Right atrium auricular region (tissue), 2 donors: Measurements from ENCODE around the gene RNF10. TPM values are rescaled to one million over a fixed set of nuclear protein-coding genes. Genes with fewer than 3 reads are reported as not detected.
"Not testable (repeated sequence)": the region's sequence is repeated elsewhere in the genome, so short reads cannot be mapped to it uniquely, and the experiment has no call there.

Experiments
- DNase-seq: peaks from one replicate; pipeline ENCODE4 v3.0.0-alpha.2; 2019; ENCODE audit warnings: low spot score
- H3K27ac ChIP-seq, 2 donors: fragments of 200-600 bp; sonication (generic); 1 replicate in 1 of 2; 2 replicates in 1 of 2; pipeline ENCODE4 v1.5.1; 2016 to 2019
- H3K27me3 ChIP-seq, 2 donors: fragments of 200-600 bp; sonication (generic); one replicate each; pipeline versions ENCODE4 v1.5.1 to v1.6.0; 2017 to 2019
- H3K36me3 ChIP-seq: fragments of 200-600 bp; sonication (generic); one replicate; pipeline ENCODE4 v1.5.1; 2016
- H3K4me1 ChIP-seq, 2 donors: fragments of 200-600 bp; sonication (generic); one replicate each; pipeline versions ENCODE4 v1.5.1 to v1.6.0; 2017 to 2019
- H3K4me3 ChIP-seq, 2 donors: fragments of 200-600 bp; sonication (generic); 1 replicate in 1 of 2; 2 replicates in 1 of 2; pipeline ENCODE4 v1.5.1; 2017 to 2019; ENCODE audit warnings: mild to moderate bottlenecking in 1 of 2, moderate library complexity in 1 of 2
- H3K9me3 ChIP-seq, 2 donors: fragments of 200-600 bp; sonication (generic); one replicate each; pipeline ENCODE4 v1.5.1; 2019
- total RNA-seq, 2 donors: library from RNA; depleted of rRNA; stranded (reverse); fragments of >200 nt; gene quantifications; one replicate each; pipeline ENCODE4 v1.1.0, GENCODE V29; 2016
- TF ChIP-seq, protein P1 (sequence below), 2 donors: fragments of 200-600 bp; sonication (generic); IDR thresholded peaks; one replicate each; pipeline ENCODE4 v1.5.1; 2019; ENCODE audit warnings: antibody characterized with exemption in 2 of 2

RNF10 gene
- total RNA-seq, result 100 to 1,000 TPM; 166 to 168 TPM

GRCh38 chr12:120534203-120534702 is at the start of gene RNF10:
Gene RNF10 (plus strand): TSS chr12:120534356. CDS start chr12:120534812, 456 bp downstream.
- no peaks in the 10 kb centered on the region for H3K27me3 ChIP-seq
- H3K9me3 ChIP-seq, result no peaks in the 10 kb centered on the region
- peak; percentile 76 for DNase-seq
- H3K27ac ChIP-seq, result peak within 1 kb of the TSS; percentile 95 to 98
- H3K36me3 ChIP-seq, result no peaks in the 10 kb centered on the region
- H3K4me3 ChIP-seq, result peak within 1 kb of the TSS; percentile 97 to 98
- H3K4me1 ChIP-seq, result peaks cover 0 to 47% of the 10 kb centered on the region in 2 donors
- TF ChIP-seq, protein P1, sequence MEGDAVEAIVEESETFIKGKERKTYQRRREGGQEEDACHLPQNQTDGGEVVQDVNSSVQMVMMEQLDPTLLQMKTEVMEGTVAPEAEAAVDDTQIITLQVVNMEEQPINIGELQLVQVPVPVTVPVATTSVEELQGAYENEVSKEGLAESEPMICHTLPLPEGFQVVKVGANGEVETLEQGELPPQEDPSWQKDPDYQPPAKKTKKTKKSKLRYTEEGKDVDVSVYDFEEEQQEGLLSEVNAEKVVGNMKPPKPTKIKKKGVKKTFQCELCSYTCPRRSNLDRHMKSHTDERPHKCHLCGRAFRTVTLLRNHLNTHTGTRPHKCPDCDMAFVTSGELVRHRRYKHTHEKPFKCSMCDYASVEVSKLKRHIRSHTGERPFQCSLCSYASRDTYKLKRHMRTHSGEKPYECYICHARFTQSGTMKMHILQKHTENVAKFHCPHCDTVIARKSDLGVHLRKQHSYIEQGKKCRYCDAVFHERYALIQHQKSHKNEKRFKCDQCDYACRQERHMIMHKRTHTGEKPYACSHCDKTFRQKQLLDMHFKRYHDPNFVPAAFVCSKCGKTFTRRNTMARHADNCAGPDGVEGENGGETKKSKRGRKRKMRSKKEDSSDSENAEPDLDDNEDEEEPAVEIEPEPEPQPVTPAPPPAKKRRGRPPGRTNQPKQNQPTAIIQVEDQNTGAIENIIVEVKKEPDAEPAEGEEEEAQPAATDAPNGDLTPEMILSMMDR (IDR thresholded peaks at IDR 0.05), result no peak

- no peak overlapping the region for H3K27ac ChIP-seq
- DNase-seq, result no peak
- no peaks in the 10 kb centered on the region for H3K27me3 ChIP-seq
- TF ChIP-seq, protein P1 (IDR thresholded peaks at IDR 0.05), result no peak
- H3K4me1 ChIP-seq, result no peaks in the 10 kb centered on the region
- no peaks in the 10 kb centered on the region for H3K9me3 ChIP-seq
- no peaks in the 10 kb centered on the region for H3K36me3 ChIP-seq
- H3K4me3 ChIP-seq, result no peak overlapping the region
Observed at GRCh38 chr12:120485961-120486881, 47.9 kb upstream of the RNF10 start.

DNA sequence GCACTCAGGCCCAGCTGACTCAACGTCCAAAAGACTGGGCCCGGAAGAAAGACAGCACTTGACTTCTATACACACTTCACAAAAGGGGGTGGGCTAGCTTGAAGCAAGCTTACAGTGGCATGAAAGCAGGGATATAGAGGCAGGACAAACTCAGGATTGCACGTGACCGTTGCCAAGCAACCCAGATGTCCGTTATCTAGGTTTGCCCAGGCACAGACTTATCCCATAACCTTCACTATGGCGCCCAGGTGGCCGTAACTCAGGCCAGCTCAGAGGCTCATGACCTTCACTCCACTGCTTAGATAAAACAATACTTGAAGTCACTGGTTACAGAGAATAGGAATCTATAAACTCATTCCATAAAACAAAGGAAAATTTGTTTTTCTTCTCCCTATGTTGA is 46.6 kb upstream of the RNF10 start:
- H3K36me3 ChIP-seq, H3K9me3 ChIP-seq, H3K27me3 ChIP-seq, H3K27ac ChIP-seq, H3K4me3 ChIP-seq, H3K4me1 ChIP-seq, DNase-seq: not testable (repeated sequence)

DNA sequence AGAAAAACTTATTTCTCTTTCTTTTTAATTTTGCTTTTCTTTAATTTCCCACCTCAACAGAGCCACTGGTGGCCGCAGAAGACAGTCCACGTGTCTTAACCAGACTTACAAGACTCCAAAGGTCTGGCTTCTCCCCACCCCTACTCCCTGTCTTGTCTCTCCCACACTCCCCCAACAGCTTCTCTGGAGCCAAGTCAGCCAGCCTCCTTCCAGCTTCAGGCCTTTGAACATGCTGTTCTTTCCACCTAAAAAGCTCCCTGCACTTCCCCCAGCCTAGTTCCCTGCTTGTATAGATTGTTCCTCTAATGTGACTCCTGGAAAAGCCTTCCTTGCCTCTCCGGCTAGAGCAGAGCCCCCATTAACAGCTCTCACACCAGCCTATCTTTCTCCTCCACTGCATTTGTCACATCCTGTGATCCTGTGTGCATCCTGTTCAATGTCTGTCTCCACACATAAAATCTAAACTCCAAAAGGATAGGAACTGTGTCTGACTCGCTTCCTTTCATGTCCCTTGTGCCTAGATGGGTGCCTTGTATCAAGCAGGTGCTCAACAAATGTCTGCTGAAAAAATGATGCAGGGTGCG is 46.0 kb upstream of the RNF10 start:
- no peaks in the 10 kb centered on the region for H3K27me3 ChIP-seq
- no peaks in the 10 kb centered on the region for H3K4me1 ChIP-seq
- no peak for DNase-seq
- TF ChIP-seq, protein P1 (IDR thresholded peaks at IDR 0.05), result no peak
- H3K9me3 ChIP-seq, result no peaks in the 10 kb centered on the region
- no peaks in the 10 kb centered on the region for H3K36me3 ChIP-seq
- H3K4me3 ChIP-seq, result no peak overlapping the region
- no peak overlapping the region for H3K27ac ChIP-seq

DNA sequence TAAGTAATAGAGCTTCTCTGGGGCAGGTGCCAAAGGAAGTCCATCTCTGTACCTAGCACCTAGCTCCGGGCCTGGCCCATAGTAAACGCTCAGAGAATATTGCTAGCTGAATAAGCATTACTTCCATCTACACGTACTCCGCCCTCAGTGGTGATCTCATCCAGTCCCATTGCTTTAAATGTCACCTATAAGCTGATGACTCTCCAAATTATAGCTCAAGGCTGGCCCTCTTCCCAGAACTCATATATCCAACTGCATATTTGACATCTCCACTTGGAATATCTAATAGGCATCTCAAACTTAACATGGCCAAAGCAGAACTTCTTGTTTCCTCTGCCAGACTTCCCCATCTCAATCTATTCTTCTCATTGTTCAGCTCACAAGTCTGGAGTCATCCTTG is 45.1 kb upstream of the RNF10 start:
- no peaks in the 10 kb centered on the region for H3K27me3 ChIP-seq
- no peaks in the 10 kb centered on the region for H3K36me3 ChIP-seq
- no peak for DNase-seq
- H3K4me3 ChIP-seq, result no peak overlapping the region
- TF ChIP-seq, protein P1 (IDR thresholded peaks at IDR 0.05), result no peak
- H3K4me1 ChIP-seq, result no peaks in the 10 kb centered on the region
- H3K9me3 ChIP-seq, result no peaks in the 10 kb centered on the region
- no peak overlapping the region for H3K27ac ChIP-seq

GRCh38 chr12:120490325-120490724 is 43.8 kb upstream of the RNF10 start:
- Histone ChIP-seq H3K27ac (no peak overlapping the region), H3K36me3 (no peaks in the 10 kb centered on the region), H3K27me3 (no peaks in the 10 kb centered on the region), H3K9me3 (no peaks in the 10 kb centered on the region), H3K4me1 (peaks cover 0 to 7% of the 10 kb centered on the region in 2 donors), H3K4me3 (no peak overlapping the region)
- TF ChIP-seq, protein P1 (IDR thresholded peaks at IDR 0.05), result no peak
- DNase-seq, result no peak
